ENCODE measurements around the gene KIF3B.
A peak's percentile ranks its signal among the peaks of the same experiment; 100 is the strongest.
"Not testable (repeated sequence)": the region's sequence is repeated elsewhere in the genome, so short reads cannot be mapped to it uniquely, and the experiment has no call there.

The KIF3B gene

DNA sequence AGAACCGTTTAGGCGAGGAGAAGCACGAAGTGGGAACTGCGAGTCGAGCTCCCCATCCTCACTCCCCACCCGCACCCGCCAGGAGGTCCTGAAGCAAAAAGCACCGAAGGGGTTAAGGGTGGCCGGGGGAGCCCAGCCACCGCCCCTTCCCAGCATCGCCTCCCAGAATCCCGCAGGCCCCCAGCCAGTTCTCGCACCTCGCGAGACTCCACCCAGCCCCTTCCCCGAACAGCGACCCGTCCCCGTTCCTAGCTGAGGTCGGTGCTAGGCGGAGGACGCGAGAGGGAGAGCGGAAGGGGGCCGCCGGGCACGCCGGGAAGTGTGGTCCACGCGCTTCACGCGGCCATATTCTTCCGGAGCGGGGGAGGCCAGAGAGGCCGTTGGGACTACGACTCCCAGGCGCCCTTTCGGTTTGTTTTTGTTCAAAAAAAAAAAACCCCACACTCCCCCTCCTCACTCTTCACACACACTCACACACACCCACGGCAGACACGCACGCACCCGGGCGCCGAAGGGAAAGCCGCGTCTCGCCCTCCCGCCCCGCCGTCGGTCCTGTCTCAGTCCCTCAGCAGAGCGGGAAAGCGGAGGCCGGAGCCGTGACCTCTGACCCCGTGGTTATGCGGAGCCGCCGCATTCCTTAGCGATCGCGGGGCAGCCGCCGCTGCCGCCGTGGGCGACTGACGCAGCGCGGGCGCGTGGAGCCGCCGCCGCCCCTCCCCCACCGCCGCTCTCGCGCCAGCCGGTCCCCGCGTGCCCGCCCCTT is 80.6 kb downstream of the KIF3B start, which contains the start of gene ASXL1:
TSS of gene ASXL1 (plus strand) at position 463 of the 763 bp plus-strand sequence. CDS start 445 bp downstream, outside the sequence.
- peak; percentile 99 for DNase-seq

DNA sequence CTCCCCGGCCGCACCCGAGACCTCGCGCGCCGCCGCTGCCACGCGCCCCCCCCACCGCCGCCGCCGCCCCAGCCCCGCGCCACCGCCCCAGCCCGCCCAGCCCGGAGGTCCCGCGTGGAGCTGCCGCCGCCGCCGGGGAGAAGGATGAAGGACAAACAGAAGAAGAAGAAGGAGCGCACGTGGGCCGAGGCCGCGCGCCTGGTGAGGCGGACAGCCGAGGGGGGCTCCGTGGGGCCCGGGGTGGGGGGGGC is 81.1 kb downstream of the KIF3B start:
- DNase-seq = no peak

DNA sequence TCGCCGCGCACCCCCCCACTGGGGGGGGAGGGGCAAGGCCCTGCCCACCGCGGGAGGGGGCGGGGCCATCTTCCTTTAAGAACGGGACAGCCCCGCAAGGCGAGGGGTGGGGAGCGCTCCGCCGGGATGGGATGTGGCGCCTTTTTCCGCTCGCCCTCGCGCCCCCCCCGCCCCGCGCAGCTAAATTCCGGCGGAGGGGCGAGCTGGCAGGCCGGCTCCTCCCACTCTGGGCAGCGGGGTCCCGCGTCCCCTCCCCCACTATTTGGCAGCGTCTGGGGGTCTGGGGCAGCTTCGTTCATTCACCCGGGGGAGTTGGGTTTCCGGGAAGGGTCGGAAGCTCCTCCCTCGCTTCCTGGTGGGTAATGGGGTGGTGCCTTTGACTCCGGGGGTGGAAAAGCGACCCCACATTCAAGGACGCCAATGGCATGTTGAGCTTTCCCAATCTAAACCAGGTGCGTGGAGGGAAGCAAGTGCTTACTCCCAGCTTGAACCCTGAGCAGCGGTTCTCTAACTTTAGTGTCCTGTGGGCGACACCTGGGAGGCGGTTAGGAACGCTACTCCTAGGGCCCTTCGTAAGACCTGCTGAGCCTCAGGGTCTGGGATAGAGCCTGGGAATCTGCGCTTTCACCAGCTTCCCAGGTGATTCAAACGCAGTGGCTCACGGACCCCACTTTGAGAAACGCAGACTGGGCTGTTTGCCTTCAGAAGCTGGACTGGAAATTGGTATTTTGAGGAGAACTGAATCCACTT is 81.6 kb downstream of the KIF3B start:
- peak; percentile 69 to 71 for DNase-seq

DNA sequence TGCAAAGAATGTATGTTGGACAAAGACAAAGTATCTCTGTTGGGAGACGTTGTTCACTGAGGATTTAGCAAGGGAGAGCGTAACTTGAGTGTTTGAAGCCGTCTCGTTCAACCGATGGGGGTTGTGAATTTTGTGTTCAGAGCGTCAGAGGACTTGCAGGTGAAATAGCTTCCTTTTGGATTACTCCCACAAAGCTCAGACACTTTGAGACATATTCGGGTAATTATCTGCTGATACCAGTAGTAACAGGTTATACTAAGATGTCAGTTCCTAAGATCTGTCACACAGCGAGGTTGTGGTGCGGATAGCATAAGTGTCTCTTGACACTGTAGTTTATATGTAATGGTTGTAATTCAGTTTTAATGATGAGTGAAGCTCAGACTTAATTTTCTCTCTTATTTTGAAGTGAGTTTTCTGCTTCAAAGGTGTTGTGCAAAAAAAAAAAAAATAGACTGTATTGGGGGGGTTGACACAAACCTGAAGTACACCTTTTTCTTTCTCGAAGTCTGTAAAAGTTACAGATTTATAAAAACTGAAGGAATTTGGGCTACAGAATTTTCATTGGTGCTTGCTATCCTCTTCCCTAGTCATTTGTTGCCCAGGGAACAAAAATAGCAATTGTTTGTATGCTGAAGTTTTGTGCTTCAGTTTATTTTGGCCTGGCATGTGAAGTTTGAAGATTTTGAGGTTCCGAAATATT is 82.3 kb downstream of the KIF3B start:
- DNase-seq = peak in 1 of 2 experiments; percentile 50

GRCh38 chr20:32360333-32360634 is 82.8 kb downstream of the KIF3B start:
- no peak for DNase-seq

- DNase-seq = no peak
Measured at GRCh38 chr20:32362901-32363364, 85.5 kb downstream of the KIF3B start.

DNA sequence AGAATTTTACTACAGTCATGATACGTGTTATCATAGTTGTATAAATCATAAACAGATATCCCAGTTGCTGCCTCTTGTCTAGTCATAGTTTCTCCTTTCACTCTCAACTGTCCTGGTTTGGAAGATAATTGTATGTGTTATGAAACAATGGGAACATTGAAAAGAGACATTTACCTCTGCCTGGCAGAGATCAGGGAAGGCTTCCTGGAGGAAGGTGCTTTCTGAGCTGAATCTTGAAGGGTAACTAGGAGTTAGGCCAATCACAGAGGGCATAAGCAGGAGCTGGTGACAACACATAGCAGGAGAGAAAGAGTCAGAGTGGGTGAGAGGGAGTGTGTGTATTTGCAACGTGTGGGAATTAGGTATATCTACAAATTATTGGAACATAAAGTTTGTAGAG is 86.0 kb downstream of the KIF3B start:
- DNase-seq = no peak

GRCh38 chr20:32364554-32365208 is 87.2 kb downstream of the KIF3B start:
- DNase-seq = peak in 1 of 2 experiments; percentile 41

- peak; percentile 82 to 91 for DNase-seq
Measured at GRCh38 chr20:32365564-32365963, 88.1 kb downstream of the KIF3B start.

- no peak for DNase-seq
Measured at GRCh38 chr20:32366380-32366779, 88.9 kb downstream of the KIF3B start.

DNA sequence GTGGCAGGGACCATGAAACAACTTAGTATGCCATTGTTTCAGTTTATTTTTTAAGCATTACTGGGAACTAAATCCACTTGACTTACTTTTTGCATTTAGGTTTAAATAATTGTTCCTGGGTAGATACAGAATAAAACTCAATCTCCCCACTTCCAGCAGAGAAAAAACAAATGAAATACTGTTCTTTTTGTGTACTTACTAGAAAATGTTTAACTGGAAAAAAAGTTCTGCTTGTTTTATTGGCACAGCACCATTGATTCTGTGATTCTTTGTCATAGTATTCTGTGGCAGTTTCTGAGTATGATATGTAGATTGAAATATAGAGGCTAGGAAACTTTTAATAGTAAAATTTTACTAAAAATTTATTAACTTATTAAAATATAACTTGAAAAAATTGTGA is 90.9 kb downstream of the KIF3B start:
- DNase-seq = no peak

DNA sequence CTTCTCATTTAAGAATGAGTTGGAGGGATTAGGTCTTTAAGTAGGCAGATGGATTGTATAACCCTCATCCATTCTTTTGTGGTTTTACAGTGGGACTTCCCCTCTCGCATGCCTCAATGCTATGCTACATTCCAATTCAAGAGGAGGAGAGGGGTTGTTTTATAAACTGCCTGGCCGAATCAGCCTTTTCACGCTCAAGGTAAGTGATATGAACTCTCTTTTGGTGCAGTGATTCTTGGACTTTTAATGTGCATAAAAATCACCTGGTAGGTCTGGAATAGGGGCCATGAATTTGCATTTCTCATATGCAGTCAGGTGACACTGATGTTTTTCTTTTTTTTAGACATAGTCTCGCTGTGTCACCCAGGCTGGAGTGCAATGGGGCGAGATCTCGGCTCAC is 91.5 kb downstream of the KIF3B start:
- peak in 1 of 2 experiments; percentile 23 for DNase-seq

DNA sequence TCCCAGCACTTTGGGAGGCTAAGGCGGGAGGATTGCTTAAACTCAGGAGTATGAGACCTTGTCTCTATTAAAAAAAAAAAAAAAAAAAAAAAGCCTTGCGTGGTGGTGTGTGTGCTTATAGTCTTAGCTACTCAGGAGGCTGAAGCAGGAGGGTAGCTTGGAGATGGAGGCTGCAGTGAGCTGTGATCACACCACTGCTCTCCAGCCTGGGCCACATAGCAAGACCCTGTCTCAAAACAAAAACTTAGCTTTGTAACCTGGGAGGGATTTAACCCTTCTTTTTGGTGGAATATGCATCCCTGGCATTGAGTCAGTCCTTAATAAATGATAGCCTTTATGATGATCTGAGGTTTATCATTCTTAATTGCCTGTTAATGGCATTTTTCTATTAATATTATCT is 93.4 kb downstream of the KIF3B start:
- DNase-seq = no peak

- no peak for DNase-seq
Measured at GRCh38 chr20:32378461-32378860, 101.0 kb downstream of the KIF3B start.

DNA sequence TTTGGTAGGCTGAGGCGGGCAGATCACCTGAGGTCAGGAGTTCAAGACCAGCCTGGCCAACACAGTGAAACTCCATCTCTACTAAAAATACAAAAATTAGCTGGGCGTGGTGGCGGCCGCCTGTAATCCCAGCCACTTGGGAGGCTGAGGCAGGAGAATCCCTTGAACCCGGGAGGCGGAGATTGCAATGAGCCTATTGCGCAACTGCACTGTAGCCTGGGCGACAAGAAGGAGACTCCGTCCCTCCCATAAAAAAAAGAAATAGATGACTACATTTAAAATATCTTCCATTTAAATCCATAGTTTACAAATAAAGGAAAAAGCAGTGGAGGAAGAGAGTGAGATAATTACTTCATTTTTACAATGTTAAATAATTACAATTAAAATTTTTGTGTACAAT is 102.6 kb downstream of the KIF3B start:
- DNase-seq = not testable (repeated sequence)

GRCh38 chr20:32380745-32381144 is 103.3 kb downstream of the KIF3B start:
- no peak for DNase-seq

DNA sequence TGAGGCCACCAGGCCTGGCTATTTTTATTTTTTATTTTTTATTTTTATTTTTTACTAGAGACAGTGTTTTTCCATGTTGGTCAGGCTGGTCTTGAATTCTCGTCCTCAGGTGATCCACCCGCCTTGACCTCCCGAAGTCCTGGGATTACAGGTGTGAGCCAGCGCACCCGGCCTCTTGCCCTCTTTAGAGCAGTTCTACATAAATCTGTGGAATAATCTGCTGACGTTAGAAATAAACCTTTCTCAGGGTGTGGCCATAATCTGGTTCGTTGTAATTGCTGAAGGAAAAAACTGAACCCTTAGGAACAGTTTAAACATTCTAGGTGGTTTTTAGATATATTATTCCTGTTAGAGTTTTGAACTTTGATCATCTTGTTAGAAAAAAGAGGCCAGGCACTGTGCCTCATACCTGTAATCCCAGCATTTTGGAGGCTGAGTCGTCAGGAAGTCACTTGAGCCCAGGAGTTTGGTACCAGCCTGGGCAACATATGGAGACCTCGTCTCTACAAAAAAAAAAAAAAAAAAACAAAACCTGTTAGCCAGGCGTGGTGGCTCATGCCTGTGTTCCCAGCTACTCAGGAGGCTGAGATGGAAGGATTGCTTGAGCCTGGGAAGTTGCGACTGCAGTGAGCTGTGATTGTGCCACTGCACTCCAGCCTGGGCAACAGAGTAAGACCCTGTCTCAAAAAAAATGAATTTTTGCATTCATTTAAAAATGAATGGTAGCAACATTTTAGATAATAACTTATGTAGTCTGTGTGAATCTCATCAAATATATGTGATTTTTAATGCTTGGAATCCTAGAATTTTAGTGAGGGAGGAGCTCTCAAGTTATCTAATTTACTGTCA is 104.9 kb downstream of the KIF3B start:
- DNase-seq = peak in 1 of 2 experiments; percentile 54

GRCh38 chr20:32383441-32383840 is 106.0 kb downstream of the KIF3B start:
- not testable (repeated sequence) for DNase-seq

All from NCI-H524 (cell line).